ENCODE data around the gene CDCA3. TPM values are rescaled to one million over a fixed set of nuclear protein-coding genes. Genes with fewer than 3 reads are reported as not detected.

The CDCA3 gene
- total RNA-seq (2022; extraction: Qiagen RNA extraction; ENCODE audit: low read depth) = 68.4 to 85.8 TPM (median 72.7 TPM) in 5 replicates

GRCh38 chr12:6851153-6851920 lies at the start of gene CDCA3:
Gene CDCA3 (minus strand): TSS chr12:6851286. CDS start chr12:6850952, 334 bp downstream.

GRCh38 chr12:6873094-6874014 lies 22.3 kb upstream of the CDCA3 start, which contains the start of gene SPSB2:
Gene SPSB2 (minus strand): TSS chr12:6873303. CDS start chr12:6872901, 402 bp downstream.

GRCh38 chr12:6867413-6868210 lies 16.5 kb upstream of the CDCA3 start, which contains the start of gene TPI1:
Gene TPI1 (plus strand): TSS chr12:6867531. CDS start chr12:6867567, 36 bp downstream.

GRCh38 chr12:6851921-6852650 lies 1.0 kb upstream of the CDCA3 start, which contains the start of gene USP5:
Gene USP5 (plus strand): TSS chr12:6852150. CDS start chr12:6852180, 30 bp downstream.

GRCh38 chr12:6840761-6841515 lies 10.1 kb downstream of the CDCA3 start, which contains the start of gene GNB3:
Gene GNB3 (plus strand): TSS chr12:6840925. CDS start chr12:6841288, 363 bp downstream.

GRCh38 chr12:6827982-6828780 lies 22.9 kb downstream of the CDCA3 start, which contains the start of gene P3H3:
Gene P3H3 (plus strand): TSS chr12:6828407. CDS start chr12:6828441, 34 bp downstream.

GRCh38 chr12:6821591-6822425 lies 29.3 kb downstream of the CDCA3 start, which contains the start of gene GPR162:
Gene GPR162 (plus strand): TSS chr12:6821821. CDS start chr12:6823899, 2,078 bp downstream.

Other genes with a start within 250 kb of the CDCA3 start
- 60.1 to 82.5 TPM (median 69.6 TPM) in 5 replicates for gene CHD4, start 243.9 kb downstream of the CDCA3 start, total RNA-seq (2022; extraction: Qiagen RNA extraction; ENCODE audit: low read depth)
- 0.42 to 1.1 TPM (median 0.76 TPM) in 5 replicates for gene LPAR5, start 215.3 kb downstream of the CDCA3 start, total RNA-seq (2022; extraction: Qiagen RNA extraction; ENCODE audit: low read depth)
- gene ACRBP, start 203.9 kb downstream of the CDCA3 start, total RNA-seq (2022; extraction: Qiagen RNA extraction; ENCODE audit: low read depth) = 0.29 to 0.48 TPM (median 0.38 TPM) in 4 of 5 replicates, not detected in the other
- 11.3 to 18.6 TPM (median 14.4 TPM) in 5 replicates for gene ING4, start 188.2 kb downstream of the CDCA3 start, total RNA-seq (2022; extraction: Qiagen RNA extraction; ENCODE audit: low read depth)
- 49.6 to 66.0 TPM (median 62.9 TPM) in 5 replicates for gene ZNF384, start 161.9 kb downstream of the CDCA3 start, total RNA-seq (2022; extraction: Qiagen RNA extraction; ENCODE audit: low read depth)
- 0.68 to 1.3 TPM (median 0.97 TPM) in 5 replicates for gene PIANP, start 150.5 kb downstream of the CDCA3 start, total RNA-seq (2022; extraction: Qiagen RNA extraction; ENCODE audit: low read depth)
- gene COPS7A, start 127.2 kb downstream of the CDCA3 start, total RNA-seq (2022; extraction: Qiagen RNA extraction; ENCODE audit: low read depth) = 46.4 to 60.7 TPM (median 58.3 TPM) in 5 replicates
- gene MLF2, start 98.1 kb downstream of the CDCA3 start, total RNA-seq (2022; extraction: Qiagen RNA extraction; ENCODE audit: low read depth) = 221 to 313 TPM (median 302 TPM) in 5 replicates
- 687 to 1,137 TPM (median 1,048 TPM) in 5 replicates for gene PTMS, start 84.9 kb downstream of the CDCA3 start, total RNA-seq (2022; extraction: Qiagen RNA extraction; ENCODE audit: low read depth)
- gene LAG3, start 78.8 kb downstream of the CDCA3 start, total RNA-seq (2022; extraction: Qiagen RNA extraction; ENCODE audit: low read depth) = 0.79 to 2.2 TPM (median 1.6 TPM) in 5 replicates
- gene CD4, start 61.8 kb downstream of the CDCA3 start, total RNA-seq (2022; extraction: Qiagen RNA extraction; ENCODE audit: low read depth) = not detected in 5 replicates
- gene GPR162, start 29.5 kb downstream of the CDCA3 start, total RNA-seq (2022; extraction: Qiagen RNA extraction; ENCODE audit: low read depth) = 0.39 to 0.87 TPM (median 0.56 TPM) in 5 replicates
- gene P3H3, start 22.9 kb downstream of the CDCA3 start, total RNA-seq (2022; extraction: Qiagen RNA extraction; ENCODE audit: low read depth) = 14.2 to 32.8 TPM (median 27.5 TPM) in 5 replicates
- 2.1 to 2.7 TPM (median 2.3 TPM) in 5 replicates for gene GNB3, start 10.4 kb downstream of the CDCA3 start, total RNA-seq (2022; extraction: Qiagen RNA extraction; ENCODE audit: low read depth)
- 76.4 to 97.4 TPM (median 80.0 TPM) in 5 replicates for gene USP5, start 864 bp upstream of the CDCA3 start, total RNA-seq (2022; extraction: Qiagen RNA extraction; ENCODE audit: low read depth)
- gene TPI1, start 16.2 kb upstream of the CDCA3 start, total RNA-seq (2022; extraction: Qiagen RNA extraction; ENCODE audit: low read depth) = 1,281 to 1,662 TPM (median 1,628 TPM) in 5 replicates
- gene SPSB2, start 22.0 kb upstream of the CDCA3 start, total RNA-seq (2022; extraction: Qiagen RNA extraction; ENCODE audit: low read depth) = 19.2 to 36.2 TPM (median 30.5 TPM) in 5 replicates
- gene LRRC23, start 53.5 kb upstream of the CDCA3 start, total RNA-seq (2022; extraction: Qiagen RNA extraction; ENCODE audit: low read depth) = 15.7 to 21.7 TPM (median 17.3 TPM) in 5 replicates
- 32.7 to 43.8 TPM (median 41.2 TPM) in 5 replicates for gene ENO2, start 63.3 kb upstream of the CDCA3 start, total RNA-seq (2022; extraction: Qiagen RNA extraction; ENCODE audit: low read depth)
- gene ATN1, start 76.7 kb upstream of the CDCA3 start, total RNA-seq (2022; extraction: Qiagen RNA extraction; ENCODE audit: low read depth) = 36.6 to 87.8 TPM (median 83.1 TPM) in 5 replicates
- gene RNU7-1, start 92.5 kb upstream of the CDCA3 start, total RNA-seq (2022; extraction: Qiagen RNA extraction; ENCODE audit: low read depth) = not detected in 5 replicates
- 240 to 311 TPM (median 303 TPM) in 5 replicates for gene C12orf57, start 92.7 kb upstream of the CDCA3 start, total RNA-seq (2022; extraction: Qiagen RNA extraction; ENCODE audit: low read depth)
- 6.2 to 12.8 TPM (median 11.9 TPM) in 5 replicates for gene PTPN6, start 100.1 kb upstream of the CDCA3 start, total RNA-seq (2022; extraction: Qiagen RNA extraction; ENCODE audit: low read depth)
- 278 to 353 TPM (median 328 TPM) in 5 replicates for gene PHB2, start 119.4 kb upstream of the CDCA3 start, total RNA-seq (2022; extraction: Qiagen RNA extraction; ENCODE audit: low read depth)
- gene EMG1, start 119.6 kb upstream of the CDCA3 start, total RNA-seq (2022; extraction: Qiagen RNA extraction; ENCODE audit: low read depth) = 55.9 to 81.9 TPM (median 61.3 TPM) in 5 replicates
- 26.6 to 31.1 TPM (median 27.6 TPM) in 5 replicates for gene LPCAT3, start 167.2 kb upstream of the CDCA3 start, total RNA-seq (2022; extraction: Qiagen RNA extraction; ENCODE audit: low read depth)
- gene C1S, start 209.4 kb upstream of the CDCA3 start, total RNA-seq (2022; extraction: Qiagen RNA extraction; ENCODE audit: low read depth) = 38.6 to 58.9 TPM (median 42.6 TPM) in 5 replicates
- gene C1R, start 241.2 kb upstream of the CDCA3 start, total RNA-seq (2022; extraction: Qiagen RNA extraction; ENCODE audit: low read depth) = 26.6 to 41.9 TPM (median 28.4 TPM) in 5 replicates

Measured in A549 treated with ZK216348 at 1 μM for 4 hours (cell line).